ENCODE results near the gene ALG9. TPM values are rescaled to one million over a fixed set of nuclear protein-coding genes. Genes with fewer than 3 reads are reported as not detected.

Gene ALG9
- total RNA-seq: 27.6 TPM

DNA sequence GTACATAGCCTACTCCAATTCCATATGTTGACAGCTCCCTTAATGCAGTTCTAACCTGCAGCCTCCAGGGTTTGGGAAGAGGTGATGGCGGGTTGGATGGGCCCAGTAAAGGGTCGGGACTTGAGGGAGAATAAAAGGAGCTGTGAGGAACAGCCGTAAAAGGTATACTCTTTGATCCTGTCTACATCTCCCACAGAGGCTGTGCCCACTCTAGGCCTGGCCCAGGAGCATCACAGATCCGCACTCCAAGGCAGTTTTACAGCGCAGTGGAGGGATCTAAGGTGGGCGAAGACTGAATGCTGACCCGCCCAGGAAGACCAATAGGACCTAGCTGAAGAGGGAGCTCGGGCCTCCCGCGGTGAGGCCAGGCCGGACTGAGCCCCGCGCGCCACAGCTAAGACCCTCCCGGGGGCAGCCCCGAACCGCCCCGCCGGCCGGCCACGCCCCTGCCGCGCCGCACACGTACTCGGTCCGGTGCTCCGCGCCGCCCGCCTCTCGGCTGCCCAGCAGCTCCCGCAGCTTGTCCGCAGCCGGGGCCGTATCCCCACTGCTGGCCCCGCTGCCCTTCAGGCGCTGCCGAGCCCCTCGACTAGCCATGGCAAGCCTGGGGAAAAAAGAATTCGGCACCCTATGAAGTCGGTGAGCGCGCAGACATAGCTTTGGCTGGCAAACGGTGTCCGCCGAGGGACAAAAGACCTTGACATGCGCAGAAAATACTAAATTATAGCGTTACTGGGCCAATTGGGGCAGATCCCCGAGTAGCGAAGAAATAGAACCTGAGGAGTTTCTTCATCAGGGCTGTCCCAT is at the start of gene ALG9:
ALG9 (minus strand) TSS at position 696 of the 807 bp plus-strand sequence; CDS start at position 597, 99 bp downstream.
- peak; percentile 95 for DNase-seq (ENCODE audit: low spot score)
- intact Hi-C loops (cut with DNase I): no loop called here
- peak; percentile 90 for ATAC-seq

GRCh38 chr11:111920908-111921307 is 49.5 kb upstream of the ALG9 start:
- ATAC-seq (no peak), DNase-seq (ENCODE audit: low spot score) (no peak)
- intact Hi-C loops (cut with DNase I): no loop called here

DNA sequence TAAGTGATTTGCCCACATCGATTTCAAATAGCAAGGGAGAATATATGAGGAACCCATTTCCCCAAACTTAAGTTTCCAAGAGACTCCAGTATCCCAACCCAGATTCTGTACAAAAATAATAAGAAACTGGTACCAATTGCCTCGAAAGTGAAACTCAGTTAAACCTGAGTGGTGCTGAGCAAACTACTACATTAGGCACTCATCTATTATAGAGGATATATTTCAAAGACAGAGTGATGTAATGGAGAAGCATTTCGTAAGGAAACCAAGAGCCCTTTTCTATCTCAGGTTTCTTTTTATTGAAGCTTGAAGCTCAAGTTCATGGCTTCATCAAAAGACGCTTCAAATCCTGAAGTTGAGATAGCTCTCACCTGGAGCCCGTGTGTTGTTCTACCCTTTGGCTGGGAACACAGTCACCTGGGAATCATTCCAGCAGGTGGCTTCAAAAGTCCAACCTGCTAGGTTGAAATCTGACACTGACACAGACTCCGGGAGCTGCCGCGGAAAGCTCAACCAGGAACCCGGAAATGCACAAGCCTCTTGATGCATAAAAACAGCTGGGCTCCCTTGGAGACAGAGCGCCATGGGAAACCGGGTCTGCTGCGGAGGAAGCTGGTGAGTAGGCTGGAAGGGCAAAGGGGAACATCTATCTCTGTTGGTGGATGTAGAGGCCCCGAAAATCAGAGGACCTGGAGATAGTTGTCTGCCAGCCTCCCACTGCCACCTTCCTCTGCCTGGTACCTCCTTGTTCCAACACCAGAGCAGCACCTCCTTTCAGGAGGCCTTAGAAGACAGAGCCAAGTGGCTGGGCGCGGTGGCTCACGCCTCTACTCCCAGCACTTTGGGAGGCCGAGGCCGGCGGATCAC is 47.2 kb upstream of the ALG9 start, which contains the start of gene C11orf52:
C11orf52 (plus strand) TSS at position 524 of the 867 bp plus-strand sequence; CDS start at position 584, 60 bp downstream.
- ATAC-seq: no peak
- intact Hi-C loops (cut with DNase I): no loop called here
- DNase-seq (ENCODE audit: low spot score): no peak

DNA sequence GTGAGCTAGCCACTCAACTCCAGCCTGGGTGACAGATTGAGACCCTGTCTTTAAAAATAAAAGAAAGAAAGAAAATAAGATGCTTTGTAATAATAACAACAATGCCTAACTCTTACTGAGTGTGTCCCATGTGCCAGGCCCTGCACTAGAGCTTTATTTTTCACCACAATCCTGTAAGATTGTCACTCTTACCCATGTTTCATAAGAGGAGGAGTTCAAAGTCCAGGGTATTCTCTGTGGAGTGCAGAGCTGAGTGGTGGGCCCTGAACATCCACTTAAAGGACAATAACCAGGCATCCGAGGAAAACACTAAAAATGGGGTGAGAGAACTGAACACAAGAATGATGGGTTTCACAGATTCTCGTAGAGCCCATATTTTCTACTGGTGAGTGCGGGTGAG is 46.4 kb upstream of the ALG9 start:
- ATAC-seq (no peak), DNase-seq (ENCODE audit: low spot score) (no peak)
- intact Hi-C loops (cut with DNase I): no loop called here

DNA sequence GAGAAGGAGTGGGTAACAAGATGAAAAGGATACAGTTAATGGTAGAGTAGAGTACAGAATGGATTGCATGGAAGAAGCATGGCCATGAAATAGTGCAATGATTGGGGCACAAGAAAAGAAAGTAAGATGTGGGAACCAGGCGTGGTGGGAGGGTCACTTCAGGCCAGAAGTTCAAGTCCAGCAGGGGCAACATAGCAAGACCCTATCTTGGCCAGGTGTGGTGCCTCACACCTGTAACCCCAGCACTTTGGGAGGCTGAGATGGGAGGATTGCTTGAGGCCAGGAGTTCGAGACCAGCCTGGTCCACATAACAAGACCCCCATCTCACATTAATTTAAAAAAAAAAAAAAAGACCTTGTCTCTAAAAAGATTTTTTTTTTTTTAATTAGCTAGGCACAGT is 45.9 kb upstream of the ALG9 start:
- no peak for ATAC-seq
- DNase-seq (ENCODE audit: low spot score): no peak
- intact Hi-C loops (cut with DNase I): no loop called here

GRCh38 chr11:111916768-111917167 is 45.4 kb upstream of the ALG9 start:
- intact Hi-C loops (cut with DNase I): no loop called here
- no peak for ATAC-seq
- no peak for DNase-seq (ENCODE audit: low spot score)

GRCh38 chr11:111913997-111914396 is 42.6 kb upstream of the ALG9 start:
- peak; percentile 86 for DNase-seq (ENCODE audit: low spot score)
- intact Hi-C loops (cut with DNase I): no loop called here
- peak; percentile 79 for ATAC-seq

- intact Hi-C loops (cut with DNase I): no loop called here
- peak; percentile 64 for ATAC-seq
- peak; percentile 67 for DNase-seq (ENCODE audit: low spot score)
Observed at GRCh38 chr11:111913031-111913861, 41.9 kb upstream of the ALG9 start.

DNA sequence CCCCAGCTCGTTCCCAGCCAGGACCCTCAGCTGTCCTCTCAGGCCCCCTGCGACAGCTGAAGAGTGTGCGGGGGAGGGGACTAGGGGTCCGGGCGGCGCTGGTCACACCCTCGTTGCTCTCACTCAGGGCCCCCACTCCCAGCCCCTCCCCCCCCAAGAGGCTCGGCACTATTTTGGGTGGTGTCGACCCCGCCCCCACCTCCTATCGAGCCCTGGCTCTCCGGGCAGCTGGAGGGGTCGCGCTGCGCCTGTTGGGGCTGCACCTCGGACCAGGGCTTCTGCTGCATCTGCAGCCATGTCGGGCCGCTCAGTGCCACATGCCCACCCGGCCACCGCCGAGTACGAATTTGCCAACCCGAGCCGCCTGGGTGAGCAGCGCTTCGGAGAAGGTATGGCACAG is 41.2 kb upstream of the ALG9 start, which contains the start of gene HSPB2:
HSPB2 (plus strand) TSS at position 200 of the 400 bp plus-strand sequence; CDS start at position 296, 96 bp downstream.
- ATAC-seq (peak; percentile 18), DNase-seq (ENCODE audit: low spot score) (peak; percentile 73)
- intact Hi-C loops (cut with DNase I): no loop called here

DNA sequence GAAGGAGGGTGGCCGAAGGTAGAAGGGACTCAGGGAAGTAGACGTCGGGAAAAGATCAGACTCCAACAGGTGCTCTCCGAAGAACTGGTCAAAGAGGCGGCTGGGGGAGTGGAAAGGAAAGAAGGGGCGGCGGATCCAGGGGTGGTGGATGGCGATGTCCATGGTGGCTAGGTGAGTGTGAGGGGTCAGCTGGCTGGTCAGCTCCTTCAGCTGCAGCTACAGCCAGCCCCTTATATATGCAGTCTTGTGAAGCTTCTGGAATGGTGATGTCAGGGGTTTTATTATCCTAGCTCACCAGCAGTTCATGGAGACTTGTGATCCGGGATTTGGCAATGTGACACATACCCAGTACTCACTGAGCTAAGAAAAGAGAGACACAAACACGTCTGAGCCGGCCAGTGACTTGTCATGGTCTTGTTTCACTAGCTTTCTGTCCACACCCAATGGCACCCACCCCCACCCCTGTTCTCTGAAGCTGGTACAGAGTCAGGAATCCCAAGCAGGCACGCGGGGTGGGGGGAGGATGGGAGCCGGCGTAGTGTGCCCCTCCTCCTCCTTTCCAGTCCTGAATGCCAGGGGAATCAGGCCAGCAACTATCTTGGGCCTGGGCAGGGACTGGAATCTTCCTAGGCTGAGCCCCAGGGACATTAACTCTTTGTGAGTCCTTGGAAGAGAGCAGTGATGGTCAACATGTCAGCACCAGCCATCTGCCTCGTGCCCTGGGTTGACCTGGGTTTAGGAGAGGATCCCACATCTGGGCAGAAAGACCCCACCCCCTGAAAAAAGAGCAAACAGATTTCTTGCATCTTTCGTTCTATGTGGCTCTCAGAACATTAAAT is 40.4 kb upstream of the ALG9 start, which contains the start of gene CRYAB:
CRYAB (minus strand) TSS at position 208 of the 839 bp plus-strand sequence; CDS start at position 162, 46 bp downstream.
- intact Hi-C loops (cut with DNase I): no loop called here
- ATAC-seq: peak; percentile 82
- peak; percentile 90 for DNase-seq (ENCODE audit: low spot score)

GRCh38 chr11:111910676-111911562 is 39.5 kb upstream of the ALG9 start:
- ATAC-seq (no peak), DNase-seq (ENCODE audit: low spot score) (peak; percentile 69)
- intact Hi-C loops (cut with DNase I): no loop called here

- intact Hi-C loops (cut with DNase I): no loop called here
- no peak for DNase-seq (ENCODE audit: low spot score)
- ATAC-seq: no peak
Observed at GRCh38 chr11:111909378-111909777, 38.0 kb upstream of the ALG9 start.

GRCh38 chr11:111908639-111909305 is 37.4 kb upstream of the ALG9 start:
- intact Hi-C loops (cut with DNase I): no loop called here
- no peak for DNase-seq (ENCODE audit: low spot score)
- no peak for ATAC-seq

GRCh38 chr11:111906680-111907079 is 35.3 kb upstream of the ALG9 start:
- intact Hi-C loops (cut with DNase I): no loop called here
- ATAC-seq (no peak), DNase-seq (ENCODE audit: low spot score) (no peak)

DNA sequence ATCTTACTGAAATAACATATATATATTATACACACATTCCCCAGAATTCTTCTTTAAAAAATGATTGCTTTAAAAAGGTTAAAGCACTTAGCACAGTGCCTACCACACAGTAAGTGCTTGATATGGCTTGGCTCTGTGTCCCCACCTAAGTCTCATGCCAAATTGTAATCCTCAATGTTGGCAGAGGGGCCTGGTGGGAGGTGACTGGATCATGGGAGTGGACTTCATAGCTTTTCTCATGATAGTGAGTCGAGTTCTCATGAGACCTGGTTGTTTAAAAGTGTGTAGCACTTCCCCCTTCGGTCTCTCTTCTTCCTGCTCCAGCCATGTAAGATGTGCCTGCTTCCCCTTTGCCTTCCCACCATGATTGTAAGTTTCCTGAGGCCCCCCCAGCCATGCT is 34.0 kb upstream of the ALG9 start:
- DNase-seq (ENCODE audit: low spot score) (no peak), ATAC-seq (no peak)
- intact Hi-C loops (cut with DNase I): no loop called here

- intact Hi-C loops (cut with DNase I): no loop called here
- no peak for ATAC-seq
Observed at GRCh38 chr11:111886844-111887243, 15.5 kb upstream of the ALG9 start.

GRCh38 chr11:111886032-111886431 is 14.7 kb upstream of the ALG9 start:
- DNase-seq (ENCODE audit: low spot score) (no peak), ATAC-seq (no peak)
- intact Hi-C loops (cut with DNase I): no loop called here

More at GRCh38 chr11:111886844-111887243, 15.5 kb upstream of the ALG9 start:
- no peak for DNase-seq (ENCODE audit: low spot score)

Measured in sciatic nerve (tissue), 2 donors.